Peyer's patch (tissue), 4 donors: ENCODE data around the gene VASH1. TPM values are rescaled to one million over a fixed set of nuclear protein-coding genes. Genes with fewer than 3 reads are reported as not detected.
"Not testable (repeated sequence)": the region's sequence is repeated elsewhere in the genome, so short reads cannot be mapped to it uniquely, and the experiment has no call there.

Source experiments
- DNase-seq, 3 donors: peaks; one replicate each; pipeline ENCODE4 v3.0.0-alpha.2; 2017 to 2019
- H3K27ac ChIP-seq, 4 donors: fragments of 200-600 bp; sonication (generic); one replicate each; pipeline ENCODE4 v1.5.1; 2016 to 2019
- H3K27me3 ChIP-seq, 2 donors: fragments of 200-600 bp; sonication (generic); one replicate each; pipeline ENCODE4 v1.5.1; 2019
- H3K36me3 ChIP-seq, 3 donors: fragments of 200-600 bp; sonication (generic); one replicate each; pipeline ENCODE4 v1.5.1; 2016 to 2019
- H3K4me1 ChIP-seq, 4 donors: fragments of 200-600 bp; sonication (generic); one replicate each; pipeline ENCODE4 v1.5.1; 2016 to 2019
- H3K4me3 ChIP-seq, 4 donors: fragments of 200-600 bp; sonication (generic); 1 replicate in 3 of 4; 2 replicates in 1 of 4; pipeline ENCODE4 v1.5.1; 2016 to 2019; ENCODE audit warnings: mild to moderate bottlenecking in 1 of 4
- H3K9me3 ChIP-seq, 4 donors: fragments of 200-600 bp; sonication (generic); one replicate each; pipeline ENCODE4 v1.5.1; 2016 to 2019; ENCODE audit warnings: mild to moderate bottlenecking in 1 of 4
- CTCF ChIP-seq, 6 experiments: fragments of 450-650 bp in 4 of 6; fragments of 200-600 bp in 2 of 6; sonication (generic) in 1 of 6; IDR thresholded peaks; one replicate each; pipeline ENCODE4 v1.5.1; 2017 to 2019; ENCODE audit warnings: antibody characterized with exemption in 6 of 6, mild to moderate bottlenecking in 3 of 6, moderate library complexity in 1 of 6
- POLR2A ChIP-seq, 2 donors: fragments of 450-650 bp; IDR thresholded peaks; one replicate each; pipeline ENCODE4 v1.5.1; 2017; ENCODE audit warnings: antibody characterized with exemption in 2 of 2, mild to moderate bottlenecking in 2 of 2, moderate library complexity in 2 of 2
- total RNA-seq, 4 donors: library from RNA; depleted of rRNA; stranded (reverse); fragments of >200 nt; gene quantifications; one replicate each; pipeline ENCODE4 v1.1.0, GENCODE V29; 2016

VASH1 gene
- total RNA-seq, 4 donors from 2014 or later, result 1.6 to 33.0 (median 3.2) TPM

- H3K27ac ChIP-seq, result peak overlapping the region in 1 of 4 donors; percentile 22
- H3K4me1 ChIP-seq, result peaks cover 0 to 12% (median 6%) of the 10 kb centered on the region in 4 donors
- no peak for DNase-seq
Observed at GRCh38 chr14:76716285-76716684, 45.0 kb upstream of the VASH1 start.

GRCh38 chr14:76717508-76718290 is 43.6 kb upstream of the VASH1 start:
- peaks cover 0 to 12% (median 6%) of the 10 kb centered on the region in 4 donors for H3K4me1 ChIP-seq
- no peak overlapping the region for H3K27ac ChIP-seq
- H3K36me3 ChIP-seq, result no peaks in the 10 kb centered on the region
- DNase-seq, result no peak
- H3K27me3 ChIP-seq, result no peaks in the 10 kb centered on the region
- H3K9me3 ChIP-seq, result no peaks in the 10 kb centered on the region
- H3K4me3 ChIP-seq, result no peak overlapping the region
- TF ChIP-seq CTCF (IDR thresholded peaks at IDR 0.05) (no peak), POLR2A (IDR thresholded peaks at IDR 0.05) (no peak)

More at GRCh38 chr14:76716285-76716684, 45.0 kb upstream of the VASH1 start:
- Histone ChIP-seq H3K27me3 (no peaks in the 10 kb centered on the region), H3K4me3 (no peak overlapping the region), H3K36me3 (no peaks in the 10 kb centered on the region), H3K9me3 (no peaks in the 10 kb centered on the region)
- TF ChIP-seq POLR2A (IDR thresholded peaks at IDR 0.05) (no peak), CTCF (IDR thresholded peaks at IDR 0.05) (no peak)

GRCh38 chr14:76718306-76719040 is 42.8 kb upstream of the VASH1 start:
- Histone ChIP-seq H3K36me3 (no peaks in the 10 kb centered on the region), H3K27me3 (no peaks in the 10 kb centered on the region), H3K9me3 (no peaks in the 10 kb centered on the region), H3K27ac (no peak overlapping the region), H3K4me1 (peaks cover 0 to 12% (median 6%) of the 10 kb centered on the region in 4 donors), H3K4me3 (no peak overlapping the region)
- no peak for DNase-seq
- TF ChIP-seq POLR2A (IDR thresholded peaks at IDR 0.05), result no peak
- no peak for TF ChIP-seq CTCF (IDR thresholded peaks at IDR 0.05)

GRCh38 chr14:76719666-76720065 is 41.6 kb upstream of the VASH1 start:
- no peaks in the 10 kb centered on the region for H3K9me3 ChIP-seq
- no peaks in the 10 kb centered on the region for H3K36me3 ChIP-seq
- TF ChIP-seq CTCF (IDR thresholded peaks at IDR 0.05), result no peak
- no peak for TF ChIP-seq POLR2A (IDR thresholded peaks at IDR 0.05)
- H3K27ac ChIP-seq, result peak overlapping the region in 2 of 4 donors; percentile 12 to 45
- H3K4me1 ChIP-seq, result peaks cover 0 to 12% (median 6%) of the 10 kb centered on the region in 4 donors
- no peak for DNase-seq
- H3K27me3 ChIP-seq, result no peaks in the 10 kb centered on the region
- no peak overlapping the region for H3K4me3 ChIP-seq

- Histone ChIP-seq H3K9me3 (no peaks in the 10 kb centered on the region), H3K4me1 (peaks cover 0 to 12% (median 6%) of the 10 kb centered on the region in 4 donors), H3K27me3 (no peaks in the 10 kb centered on the region), H3K4me3 (no peak overlapping the region), H3K36me3 (no peaks in the 10 kb centered on the region), H3K27ac (peak overlapping the region in 3 of 4 donors; percentile 12 to 45 (median 15))
- peak; percentile 22 to 68 (median 59) for DNase-seq
- TF ChIP-seq CTCF (IDR thresholded peaks at IDR 0.05) (no peak), POLR2A (IDR thresholded peaks at IDR 0.05) (no peak)
Observed at GRCh38 chr14:76720382-76720813, 40.9 kb upstream of the VASH1 start.

GRCh38 chr14:76721506-76721905 is 39.8 kb upstream of the VASH1 start:
- H3K4me3 ChIP-seq, H3K27ac ChIP-seq, H3K36me3 ChIP-seq, H3K9me3 ChIP-seq, H3K27me3 ChIP-seq, DNase-seq: not testable (repeated sequence)
- peaks cover 0 to 12% (median 6%) of the 10 kb centered on the region in 4 donors for H3K4me1 ChIP-seq
